ENCODE results near the gene ACKR1. TPM values are rescaled to one million over a fixed set of nuclear protein-coding genes. Genes with fewer than 3 reads are reported as not detected.

The ACKR1 gene
- total RNA-seq, 1 experiment from 2014 or later, result not detected

DNA sequence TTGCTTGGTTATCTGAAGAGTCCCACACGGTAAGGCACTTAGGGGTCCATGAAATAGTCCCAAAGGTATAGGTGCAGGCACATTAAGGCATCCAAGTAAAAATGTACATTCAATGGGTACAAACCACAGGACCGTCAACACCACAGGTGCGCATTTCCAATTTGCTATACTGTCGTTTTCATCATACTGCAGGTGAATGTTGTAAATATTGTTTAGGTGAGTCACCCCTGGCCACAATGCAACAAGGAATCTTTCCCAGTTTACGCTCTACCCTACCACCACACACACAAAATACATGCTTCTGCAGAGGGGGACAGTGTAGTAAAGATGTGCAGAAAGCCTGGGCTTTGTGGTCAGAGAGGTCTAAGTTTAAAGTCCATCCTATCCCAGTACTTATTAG, 19.6 kb upstream of the ACKR1 start:
- in situ Hi-C loops (cut with HindIII; ENCODE audit: low pct_unique_long_range_greater_than_20kb, low sequenced_read_pairs), result no loop called here
- Histone ChIP-seq H3K9me3 (ENCODE audit: control insufficient read depth, insufficient read depth, low read depth, low read length) (no peaks in the 10 kb centered on the region), H3K4me1 (ENCODE audit: control insufficient read depth, insufficient read depth, low read length) (no peaks in the 10 kb centered on the region), H3K27ac (ENCODE audit: low read length) (no peak overlapping the region), H3K27me3 (ENCODE audit: control insufficient read depth, insufficient read depth, low read length) (peaks cover 15% of the 10 kb centered on the region), H3K4me3 (ENCODE audit: low read depth in 2 of 2, low read length in 2 of 2) (no peak overlapping the region), H3K36me3 (ENCODE audit: control insufficient read depth, insufficient read depth, low read length) (no peaks in the 10 kb centered on the region)
- intact Hi-C loops (cut with micrococcal nuclease; ENCODE audit: unreplicated experiment), result no loop called here
- CTCF ChIA-PET, result no interaction called here
- DNase-seq (ENCODE audit: low read depth, low spot score), result no peak
- POLR2A ChIA-PET, result no interaction called here
- no TSS peak for BruUV-seq (replicated peaks)
- no peak for ATAC-seq
- TF ChIP-seq CTCF (IDR thresholded peaks at IDR 0.05) (no peak), SIN3A (IDR thresholded peaks at IDR 0.05; ENCODE audit: borderline replicate concordance, insufficient read depth, low read depth, low read length) (no peak)

DNA sequence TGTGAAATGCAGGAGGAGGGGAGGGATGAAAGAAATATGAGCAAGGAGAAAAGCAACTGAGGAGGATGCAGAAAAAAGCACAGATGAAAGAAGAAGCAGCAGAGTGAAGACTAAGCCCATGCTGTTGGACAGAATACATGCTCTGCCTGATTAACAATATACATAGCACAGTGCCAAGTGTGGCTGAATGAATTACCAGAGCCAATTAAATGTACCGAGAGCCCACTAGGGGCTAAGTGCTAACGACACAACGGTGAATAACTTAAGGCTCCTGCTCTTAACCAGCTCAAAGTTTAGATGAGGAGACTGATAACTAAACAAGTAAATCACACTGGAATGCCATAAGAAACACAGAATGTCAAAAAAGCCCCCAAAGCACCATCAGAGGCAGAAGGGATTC, 17.6 kb upstream of the ACKR1 start:
- peaks cover 21% of the 10 kb centered on the region for H3K27me3 ChIP-seq (ENCODE audit: control insufficient read depth, insufficient read depth, low read length)
- no TSS peak for BruUV-seq (replicated peaks)
- DNase-seq (ENCODE audit: low read depth, low spot score) (no peak), ATAC-seq (no peak)
- H3K27ac ChIP-seq (ENCODE audit: low read length), result no peak overlapping the region
- no peak overlapping the region for H3K4me3 ChIP-seq (ENCODE audit: low read depth in 2 of 2, low read length in 2 of 2)
- ChIA-PET POLR2A (no interaction called here), CTCF (no interaction called here)
- intact Hi-C loops (cut with micrococcal nuclease; ENCODE audit: unreplicated experiment) (no loop called here), in situ Hi-C loops (cut with HindIII; ENCODE audit: low pct_unique_long_range_greater_than_20kb, low sequenced_read_pairs) (no loop called here)
- H3K36me3 ChIP-seq (ENCODE audit: control insufficient read depth, insufficient read depth, low read length), result no peaks in the 10 kb centered on the region
- H3K4me1 ChIP-seq (ENCODE audit: control insufficient read depth, insufficient read depth, low read length), result no peaks in the 10 kb centered on the region
- TF ChIP-seq CTCF (IDR thresholded peaks at IDR 0.05), result no peak
- TF ChIP-seq SIN3A (IDR thresholded peaks at IDR 0.05; ENCODE audit: borderline replicate concordance, insufficient read depth, low read depth, low read length), result no peak
- no peak for TF ChIP-seq POLR2AphosphoS5 (IDR thresholded peaks at IDR 0.05; ENCODE audit: low read depth, low read length)
- TF ChIP-seq TCF7L2 (IDR thresholded peaks at IDR 0.05; ENCODE audit: low read depth, low read length), result no peak
- TF ChIP-seq REST (IDR thresholded peaks at IDR 0.05; ENCODE audit: insufficient read depth in 1 of 2, low read depth in 2 of 2, low read length in 1 of 2), result no peak
- no peaks in the 10 kb centered on the region for H3K9me3 ChIP-seq (ENCODE audit: control insufficient read depth, insufficient read depth, low read depth, low read length)

Data from Panc1 (cell line).